Activated CD4-positive, alpha-beta T cell treated with anti-CD3 and anti-CD28 coated beads for 36 hours (primary cell): ENCODE results near the gene ACTR2. TPM values are rescaled to one million over a fixed set of nuclear protein-coding genes. Genes with fewer than 3 reads are reported as not detected.
"Not testable (repeated sequence)": the region's sequence is repeated elsewhere in the genome, so short reads cannot be mapped to it uniquely, and the experiment has no call there.

Experiments
- ATAC-seq: fragments of 200-7000 bp; cut with Tn5 transposase; one replicate; pipeline ENCODE4 v1.10.0; 2021; ENCODE audit warnings: mild to moderate bottlenecking, moderate library complexity
- CTCF ChIA-PET: fragments of 350-600 bp; sonication (Branson Sonifier 250); formaldehyde crosslinking; loops from one replicate; lab custom pipeline; 2021; ENCODE audit warnings: antibody characterized with exemption; lab: Charles Lee
- POLR2A ChIA-PET: fragments of 350-600 bp; sonication (Branson Sonifier 250); formaldehyde crosslinking; loops from one replicate; lab custom pipeline; 2021; ENCODE audit warnings: antibody characterized with exemption, inconsistent platforms; lab: Charles Lee
- DNase-seq: peaks from one replicate; pipeline ENCODE4 v3.0.0-alpha.2; 2020
- H3K27ac Mint-ChIP-seq: one replicate; pipeline ENCODE4 v1.8.0; 2021; ENCODE audit warnings: mixed read lengths
- H3K27me3 Mint-ChIP-seq: one replicate; pipeline ENCODE4 v1.8.0; 2021; ENCODE audit warnings: mixed read lengths
- H3K36me3 Mint-ChIP-seq: one replicate; pipeline ENCODE4 v1.8.0; 2021; ENCODE audit warnings: low read depth, mixed read lengths
- H3K4me1 Mint-ChIP-seq: one replicate; pipeline ENCODE4 v1.8.0; 2021; ENCODE audit warnings: mixed read lengths
- H3K4me3 Mint-ChIP-seq: one replicate; pipeline ENCODE4 v1.8.0; 2021; ENCODE audit warnings: mild to moderate bottlenecking, moderate library complexity, mixed read lengths
- H3K9me3 Mint-ChIP-seq: one replicate; pipeline ENCODE4 v1.8.0; 2021; ENCODE audit warnings: low read depth, mixed read lengths
- intact Hi-C, 2 experiments: fragments of 100-400 bp; cut with DNase I in 1 of 2; cut with micrococcal nuclease in 1 of 2; formaldehyde crosslinking; loops; one replicate each; pipeline versions ENCODE4 v1.14.2 to v1.15.1; 2022 to 2024; cut with DNase I, micrococcal nuclease
- total RNA-seq, 2 experiments: library from RNA; stranded (reverse); gene quantifications; one replicate each; pipeline ENCODE4 v1.2.3, GENCODE V29; 2021

Gene ACTR2
- total RNA-seq, 2 experiments from 2014 or later: 326 to 388 TPM

DNA sequence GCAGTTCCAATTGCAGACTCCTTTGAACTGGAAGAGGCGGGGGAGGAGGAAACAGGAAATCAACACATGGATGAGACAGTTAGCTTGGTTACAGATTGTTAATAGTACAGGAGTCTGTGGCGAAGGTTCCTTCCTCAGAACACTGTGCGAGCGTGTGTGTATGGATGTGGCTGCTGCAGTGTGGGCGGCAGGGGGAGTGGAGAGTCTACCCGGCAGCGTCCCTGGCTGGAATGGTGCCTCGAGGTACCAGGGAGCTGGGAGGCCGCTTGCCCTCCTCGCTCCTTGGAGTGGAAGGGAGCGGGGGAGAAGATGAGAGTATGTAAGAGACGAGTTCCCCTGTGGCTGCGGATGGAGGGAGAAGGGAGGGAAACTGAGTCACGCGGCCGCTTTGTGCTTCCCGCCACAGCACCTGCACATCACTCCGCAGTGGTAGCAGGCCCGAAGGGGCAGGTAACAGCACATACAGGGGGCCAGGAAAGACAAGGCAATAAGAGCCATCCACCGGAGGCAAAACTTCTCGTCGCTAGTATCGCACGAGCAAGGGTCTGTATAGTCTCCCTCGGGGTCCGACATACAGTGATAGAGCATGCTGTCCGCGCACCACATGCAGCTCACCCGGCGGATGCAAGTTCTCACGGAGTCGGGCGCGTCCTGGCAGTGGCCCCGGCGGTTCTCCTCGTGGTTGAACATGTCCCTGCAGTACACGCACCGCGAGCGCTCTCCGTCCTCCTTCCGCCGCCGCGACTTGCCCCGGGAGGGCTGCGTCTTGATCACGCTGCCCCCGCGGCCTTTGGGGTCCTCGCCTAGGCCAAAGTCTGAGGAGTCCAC, 85.7 kb downstream of the ACTR2 start:
- DNase-seq (no peak), ATAC-seq (no peak)
- Mint-ChIP-seq H3K4me3 (no peak overlapping the region), H3K9me3 (no peaks in the 10 kb centered on the region), H3K27ac (no peak overlapping the region), H3K4me1 (peaks cover 4% of the 10 kb centered on the region), H3K27me3 (no peaks in the 10 kb centered on the region), H3K36me3 (peaks cover 15% of the 10 kb centered on the region)
- ChIA-PET POLR2A (no interaction called here), CTCF (interaction anchor here (0.5 kb wide), 1 partner anchor 33 kb away, joined by 3 read pairs; no protein-coding TSS in a partner anchor)
- intact Hi-C loops: no loop called here

GRCh38 chr2:65313954-65314256, 86.3 kb downstream of the ACTR2 start:
- Mint-ChIP-seq H3K27me3 (no peaks in the 10 kb centered on the region), H3K4me1 (peaks cover 6% of the 10 kb centered on the region), H3K9me3 (no peaks in the 10 kb centered on the region), H3K4me3 (no peak overlapping the region), H3K36me3 (peaks cover 15% of the 10 kb centered on the region), H3K27ac (no peak overlapping the region)
- DNase-seq (no peak), ATAC-seq (no peak)
- intact Hi-C loops: no loop called here
- ChIA-PET POLR2A (no interaction called here), CTCF (no interaction called here)

DNA sequence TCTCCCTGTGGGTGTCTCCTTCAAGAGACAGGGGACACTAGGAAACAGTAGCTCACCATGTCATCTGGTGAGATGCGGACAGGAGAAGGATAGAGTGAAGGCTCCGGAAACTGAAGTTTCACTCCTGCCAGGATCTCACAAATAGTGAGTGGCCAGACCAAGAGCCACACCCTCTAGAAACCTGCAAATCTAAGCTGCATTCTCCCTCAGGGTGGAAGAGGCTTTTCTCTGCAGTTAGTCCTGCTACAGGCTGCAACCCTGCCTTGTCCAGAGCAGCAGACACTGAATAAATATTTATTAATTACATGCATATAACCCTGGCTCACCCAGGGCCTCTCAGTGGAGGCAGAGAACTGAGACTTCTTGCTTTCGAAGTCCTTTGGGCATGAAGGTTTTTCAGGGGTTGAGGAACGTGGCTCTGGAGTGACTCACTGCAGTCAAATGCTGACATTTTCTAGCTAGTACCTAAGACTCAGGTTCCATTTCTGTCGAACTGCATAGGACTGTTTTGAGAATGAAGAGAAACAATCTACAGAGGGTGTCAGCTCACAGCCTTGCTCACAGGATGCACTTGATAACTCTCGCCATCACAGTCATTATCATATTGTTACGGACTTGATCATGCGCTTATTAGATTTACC, 87.3 kb downstream of the ACTR2 start:
- H3K4me3 Mint-ChIP-seq: no peak overlapping the region
- POLR2A ChIA-PET: no interaction called here
- no peak overlapping the region for H3K27ac Mint-ChIP-seq
- no peaks in the 10 kb centered on the region for H3K27me3 Mint-ChIP-seq
- H3K9me3 Mint-ChIP-seq: peaks cover 3% of the 10 kb centered on the region
- DNase-seq (no peak), ATAC-seq (no peak)
- H3K4me1 Mint-ChIP-seq: peaks cover 16% of the 10 kb centered on the region
- intact Hi-C loops: no loop called here
- CTCF ChIA-PET: interaction anchor here (0.6 kb wide), 1 partner anchor 217 kb away, joined by 3 read pairs; no protein-coding TSS in a partner anchor
- H3K36me3 Mint-ChIP-seq: peaks cover 17% of the 10 kb centered on the region

DNA sequence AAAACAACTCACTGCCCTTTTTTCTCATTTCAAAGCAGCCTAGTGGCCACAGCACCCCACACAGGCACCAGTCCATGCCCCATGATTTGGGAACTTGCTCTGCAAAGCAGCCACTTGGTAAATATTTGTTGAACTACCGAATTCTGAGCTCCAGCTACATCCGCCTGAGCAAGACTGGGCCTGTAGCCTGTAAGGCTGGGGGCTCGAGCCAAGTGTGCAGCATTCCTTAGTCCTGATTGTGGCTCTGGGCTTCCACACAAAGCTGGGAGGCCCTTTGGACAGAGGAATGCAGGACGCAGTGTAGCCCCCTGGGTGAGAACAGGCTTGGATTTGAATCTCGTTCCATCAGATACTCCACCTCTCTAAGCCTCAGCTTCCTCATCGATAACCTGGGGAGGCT, 88.4 kb downstream of the ACTR2 start:
- POLR2A ChIA-PET: no interaction called here
- CTCF ChIA-PET: no interaction called here
- no peak overlapping the region for H3K4me3 Mint-ChIP-seq
- no peaks in the 10 kb centered on the region for H3K27me3 Mint-ChIP-seq
- H3K9me3 Mint-ChIP-seq: peaks cover 3% of the 10 kb centered on the region
- intact Hi-C loops: no loop called here
- peaks cover 25% of the 10 kb centered on the region for H3K4me1 Mint-ChIP-seq
- no peak for DNase-seq
- no peak overlapping the region for H3K27ac Mint-ChIP-seq
- peaks cover 17% of the 10 kb centered on the region for H3K36me3 Mint-ChIP-seq
- ATAC-seq: no peak

DNA sequence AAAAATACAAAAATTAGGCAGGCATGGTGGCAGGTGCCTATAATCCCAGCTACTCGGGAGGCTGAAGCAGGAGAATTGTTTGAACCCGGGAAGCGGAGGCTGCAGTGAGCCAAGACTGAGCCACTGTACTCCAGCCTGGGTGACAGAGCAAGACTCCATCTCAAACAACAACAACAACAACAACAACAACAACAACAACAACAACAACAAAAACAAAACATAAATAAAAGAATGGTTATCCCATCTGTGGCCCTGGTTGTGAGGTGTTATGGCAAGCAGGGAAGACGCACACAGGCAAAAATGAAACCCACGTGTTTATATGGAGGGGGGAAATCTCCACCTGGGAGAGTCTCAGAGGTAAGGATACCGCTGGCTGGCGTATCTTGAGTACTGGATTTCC, 89.7 kb downstream of the ACTR2 start:
- ATAC-seq, H3K4me3 Mint-ChIP-seq, H3K27ac Mint-ChIP-seq, CTCF ChIA-PET, H3K27me3 Mint-ChIP-seq, DNase-seq, POLR2A ChIA-PET, intact Hi-C loops, H3K9me3 Mint-ChIP-seq: not testable (repeated sequence)
- H3K4me1 Mint-ChIP-seq: peaks cover 25% of the 10 kb centered on the region
- peaks cover 17% of the 10 kb centered on the region for H3K36me3 Mint-ChIP-seq

GRCh38 chr2:65317841-65318240, 90.2 kb downstream of the ACTR2 start:
- intact Hi-C loops: no loop called here
- DNase-seq: no peak
- ChIA-PET POLR2A (no interaction called here), CTCF (no interaction called here)
- no peaks in the 10 kb centered on the region for H3K27me3 Mint-ChIP-seq
- H3K27ac Mint-ChIP-seq: no peak overlapping the region
- H3K4me1 Mint-ChIP-seq: peaks cover 25% of the 10 kb centered on the region
- H3K9me3 Mint-ChIP-seq: peaks cover 3% of the 10 kb centered on the region
- no peak for ATAC-seq
- H3K4me3 Mint-ChIP-seq: no peak overlapping the region
- H3K36me3 Mint-ChIP-seq: peaks cover 16% of the 10 kb centered on the region

- H3K4me3 Mint-ChIP-seq: no peak overlapping the region
- peaks cover 5% of the 10 kb centered on the region for H3K36me3 Mint-ChIP-seq
- ChIA-PET POLR2A (interaction anchor here (0.9 to 1.8 kb wide), 3 partner anchors 18 to 92 kb away, joined by 3 to 5 read pairs (median 5); partner anchors contain the start of gene ACTR2), CTCF (interaction anchor here (0.7 to 1.6 kb wide), 7 partner anchors 17 to 773 kb away, joined by 3 to 6 read pairs (median 4); partner anchors contain the start of gene RAB1A)
- peak overlapping the region; percentile 76 for H3K27ac Mint-ChIP-seq
- no peaks in the 10 kb centered on the region for H3K27me3 Mint-ChIP-seq
- H3K4me1 Mint-ChIP-seq: peaks cover 21% of the 10 kb centered on the region
- intact Hi-C loops: no loop called here
- H3K9me3 Mint-ChIP-seq: peaks cover 3% of the 10 kb centered on the region
- DNase-seq (no peak), ATAC-seq (no peak)
These were observed 91.5 kb downstream of the ACTR2 start for GRCh38 chr2:65319072-65319673.

- ChIA-PET POLR2A (interaction anchor here (0.9 to 1.8 kb wide), 3 partner anchors 19 to 92 kb away, joined by 3 to 5 read pairs (median 5); partner anchors contain the start of gene ACTR2), CTCF (interaction anchor here (0.6 to 1.6 kb wide), 7 partner anchors 18 to 1459 kb away, joined by 4 to 6 read pairs (median 4); no protein-coding TSS in a partner anchor)
- ATAC-seq: no peak
These were observed 92.0 kb downstream of the ACTR2 start for GRCh38 chr2:65319674-65320041.

GRCh38 chr2:65320042-65320725, 92.6 kb downstream of the ACTR2 start:
- peaks cover 21% of the 10 kb centered on the region for H3K4me1 Mint-ChIP-seq
- peaks cover 3% of the 10 kb centered on the region for H3K9me3 Mint-ChIP-seq
- peak overlapping the region; percentile 74 for H3K27ac Mint-ChIP-seq
- ChIA-PET CTCF (interaction anchor here (0.6 to 1.6 kb wide), 13 partner anchors 10 to 1460 kb away, joined by 3 to 6 read pairs (median 4); no protein-coding TSS in a partner anchor), POLR2A (interaction anchor here (0.9 to 1.8 kb wide), 3 partner anchors 19 to 93 kb away, joined by 3 to 5 read pairs (median 5); partner anchors contain the start of gene ACTR2)
- H3K27me3 Mint-ChIP-seq: no peaks in the 10 kb centered on the region
- ATAC-seq (peak; percentile 94), DNase-seq (peak; percentile 45)
- intact Hi-C loops: loop anchor here (1.0 to 5.0 kb wide), 6 partner anchors 19 to 338 kb away; no protein-coding TSS in a partner anchor
- peaks cover 2% of the 10 kb centered on the region for H3K36me3 Mint-ChIP-seq
- H3K4me3 Mint-ChIP-seq: peak overlapping the region; percentile 21

More at GRCh38 chr2:65319674-65320041, 92.0 kb downstream of the ACTR2 start:
- Mint-ChIP-seq H3K4me1 (peaks cover 21% of the 10 kb centered on the region), H3K27me3 (no peaks in the 10 kb centered on the region), H3K27ac (peak overlapping the region; percentile 76), H3K36me3 (peaks cover 2% of the 10 kb centered on the region), H3K9me3 (peaks cover 3% of the 10 kb centered on the region), H3K4me3 (no peak overlapping the region)
- no peak for DNase-seq
- intact Hi-C loops: loop anchor here (1.0 to 5.0 kb wide), 6 partner anchors 18 to 337 kb away; no protein-coding TSS in a partner anchor
